Ovary (tissue), 3 donors: ENCODE results near the gene RB1.

ENCODE experiments used
- CTCF ChIP-seq, 3 donors: fragments of 450-650 bp in 2 of 3; fragments of 200-600 bp in 1 of 3; IDR thresholded peaks; one replicate each; pipeline versions ENCODE4 v1.5.1 to v1.8.0; 2016 to 2022; ENCODE audit warnings: antibody characterized with exemption in 3 of 3, mild to moderate bottlenecking in 1 of 3
- EP300 ChIP-seq: sonication (generic); formaldehyde crosslinking; IDR thresholded peaks from one replicate; pipeline ENCODE4 v1.6.1; 2017; ENCODE audit warnings: antibody characterized with exemption
- donor health status: DM: no; HTN: no; CAD: no.

- TF ChIP-seq CTCF (IDR thresholded peaks at IDR 0.05) (no peak), EP300 (no peak)
Observed at GRCh38 chr13:48311223-48311622, 7.7 kb downstream of the RB1 start.
